A204.1 (cell line): Measurements from ENCODE around the gene AIF1.

Source experiments
- FAIRE-seq: peaks from 2 replicates; lab custom pipeline; 2012; peaks lifted over from hg19 to GRCh38; lab: Jason Lieb, UNC

The AIF1 gene

DNA sequence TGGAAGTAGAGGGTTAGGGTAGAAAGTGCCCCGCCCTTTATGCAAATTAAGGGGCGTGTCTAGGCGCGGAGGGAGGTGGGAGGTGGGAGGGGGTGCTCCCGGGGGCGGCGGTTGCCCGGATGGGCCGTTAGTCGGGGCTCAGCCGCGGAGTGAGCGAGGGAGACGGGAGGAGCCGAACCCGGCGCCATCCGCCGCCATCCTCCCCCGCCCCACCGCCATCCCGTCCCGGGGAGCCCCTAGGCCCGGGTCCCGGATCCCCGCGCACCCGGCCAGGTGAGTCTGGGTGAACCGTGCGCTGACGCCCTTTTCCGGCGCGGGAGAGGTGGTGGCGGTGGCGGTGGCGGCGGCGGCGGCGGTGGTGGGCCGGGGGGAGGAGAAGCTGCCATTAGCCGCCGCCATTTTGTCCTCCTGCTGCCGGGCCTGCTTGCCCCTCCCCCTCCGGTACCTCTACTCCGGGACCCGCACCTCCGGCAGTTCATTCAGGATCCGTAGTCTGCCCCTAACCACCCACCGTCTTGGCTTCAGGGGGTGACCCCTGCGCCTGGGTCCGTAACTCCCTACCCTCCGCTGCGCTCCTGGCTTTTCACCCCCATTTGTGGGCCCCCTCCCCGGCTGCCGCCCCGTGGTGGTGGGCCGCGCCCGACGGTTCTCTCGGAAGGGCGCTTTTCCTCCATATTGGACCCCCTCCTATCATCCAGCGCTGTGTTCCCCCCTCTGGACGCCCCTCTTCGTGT is 5.7 kb downstream of the AIF1 start, which contains the start of gene PRRC2A:
TSS of gene PRRC2A (plus strand) at position 130 of the 734 bp plus-strand sequence. CDS start 2,075 bp downstream, outside the sequence.
- FAIRE-seq, result no peak

DNA sequence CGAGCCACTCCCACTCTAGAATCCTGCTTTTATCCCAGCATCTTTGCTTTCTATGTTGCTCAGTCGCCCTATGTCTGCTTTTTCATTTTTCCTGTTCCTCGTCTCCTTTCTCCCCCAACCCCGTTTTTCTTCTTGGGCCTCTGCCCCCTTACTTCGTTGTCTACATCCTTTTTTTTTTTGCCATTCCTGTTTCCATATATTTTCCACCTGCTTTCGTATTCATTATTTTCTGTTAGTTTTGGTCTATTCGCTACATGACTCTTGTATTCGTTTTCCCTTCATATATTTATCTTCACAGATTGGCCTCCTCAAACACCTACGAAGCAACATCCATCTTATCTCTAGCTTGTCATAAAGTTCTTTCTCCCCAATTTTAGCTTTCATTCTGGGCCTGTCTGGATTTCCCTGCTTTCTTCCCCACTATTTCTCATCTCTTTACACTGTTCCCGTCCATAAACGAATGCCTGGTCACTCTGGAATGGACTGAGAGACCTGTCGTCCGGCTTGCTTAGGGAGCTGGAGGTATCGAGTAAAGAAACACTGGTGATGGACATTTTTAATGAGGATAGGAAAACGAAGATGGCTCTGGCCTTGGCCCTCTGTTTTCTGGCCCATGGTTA is 6.4 kb downstream of the AIF1 start:
- no peak for FAIRE-seq

DNA sequence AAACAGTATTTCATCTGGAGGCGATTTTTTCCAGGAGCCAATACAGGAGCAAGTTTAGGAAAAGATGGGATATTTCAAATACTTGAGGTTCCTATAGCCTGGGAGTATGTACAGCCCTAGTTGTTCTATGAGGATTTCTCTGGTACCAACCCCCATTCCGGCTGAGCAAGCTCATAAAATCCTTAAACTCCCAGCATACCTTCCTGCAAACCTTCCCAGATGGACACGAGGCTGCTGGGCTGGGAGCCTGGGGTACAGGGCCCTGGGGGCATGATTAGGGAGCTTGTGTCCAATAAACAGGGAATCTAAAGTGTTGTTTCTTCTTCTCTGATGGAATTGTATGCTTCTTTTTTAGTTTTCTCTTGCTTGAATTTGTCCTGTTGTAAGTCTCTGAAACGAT is 7.0 kb downstream of the AIF1 start:
- FAIRE-seq, result no peak

DNA sequence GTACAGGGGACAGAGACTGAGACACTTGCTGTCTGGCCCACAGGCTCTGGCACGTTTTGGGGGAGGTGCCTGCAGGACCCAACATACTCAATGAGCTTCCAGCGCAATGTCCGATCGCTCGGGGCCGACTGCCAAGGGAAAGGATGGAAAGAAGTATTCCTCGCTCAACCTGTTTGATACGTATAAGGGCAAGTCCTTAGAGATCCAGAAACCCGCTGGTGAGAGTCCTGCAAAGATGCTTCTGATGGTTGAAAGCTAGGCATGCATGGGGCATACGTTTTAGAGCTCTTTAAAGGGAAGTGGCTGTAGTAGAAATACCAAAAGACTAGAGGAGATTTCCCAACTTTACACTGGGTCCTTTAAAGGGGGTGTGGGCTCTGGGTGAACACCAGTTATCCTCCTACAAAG is 7.7 kb downstream of the AIF1 start:
- no peak for FAIRE-seq

DNA sequence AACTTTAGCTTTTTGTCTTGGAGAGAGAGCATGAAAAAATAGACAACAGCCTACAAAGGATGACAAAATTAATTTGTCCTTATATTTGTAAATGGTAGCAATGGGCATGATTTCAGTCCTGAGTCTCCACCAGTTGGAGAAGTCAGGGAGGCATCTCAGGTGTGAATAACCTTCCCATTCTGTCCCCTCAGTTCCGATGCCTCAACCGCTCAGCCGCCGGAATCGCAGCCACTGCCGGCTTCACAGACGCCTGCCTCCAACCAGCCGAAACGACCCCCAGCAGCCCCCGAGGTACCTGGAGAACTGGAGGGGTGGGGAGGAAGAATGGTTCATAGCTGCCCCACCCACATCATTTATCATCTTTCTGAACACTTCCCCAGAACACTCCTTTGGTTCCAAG is 9.0 kb downstream of the AIF1 start:
- no peak for FAIRE-seq

DNA sequence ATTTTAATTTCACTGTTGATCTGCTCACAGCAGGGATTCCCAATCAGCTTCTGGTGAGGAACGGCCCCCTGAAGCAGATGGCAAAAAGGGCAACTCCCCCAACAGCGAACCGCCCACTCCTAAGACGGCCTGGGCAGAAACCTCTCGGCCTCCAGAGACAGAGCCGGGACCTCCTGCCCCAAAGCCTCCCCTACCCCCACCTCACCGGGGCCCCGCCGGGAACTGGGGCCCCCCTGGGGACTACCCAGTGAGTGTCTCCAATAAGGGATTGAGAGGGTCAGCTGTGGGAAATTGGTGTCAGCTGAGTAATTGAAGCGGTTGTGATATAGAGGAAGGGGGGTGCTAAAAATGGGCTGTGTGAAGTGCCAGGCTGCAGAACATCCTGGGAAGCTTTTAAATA is 11.9 kb downstream of the AIF1 start:
- no peak for FAIRE-seq

DNA sequence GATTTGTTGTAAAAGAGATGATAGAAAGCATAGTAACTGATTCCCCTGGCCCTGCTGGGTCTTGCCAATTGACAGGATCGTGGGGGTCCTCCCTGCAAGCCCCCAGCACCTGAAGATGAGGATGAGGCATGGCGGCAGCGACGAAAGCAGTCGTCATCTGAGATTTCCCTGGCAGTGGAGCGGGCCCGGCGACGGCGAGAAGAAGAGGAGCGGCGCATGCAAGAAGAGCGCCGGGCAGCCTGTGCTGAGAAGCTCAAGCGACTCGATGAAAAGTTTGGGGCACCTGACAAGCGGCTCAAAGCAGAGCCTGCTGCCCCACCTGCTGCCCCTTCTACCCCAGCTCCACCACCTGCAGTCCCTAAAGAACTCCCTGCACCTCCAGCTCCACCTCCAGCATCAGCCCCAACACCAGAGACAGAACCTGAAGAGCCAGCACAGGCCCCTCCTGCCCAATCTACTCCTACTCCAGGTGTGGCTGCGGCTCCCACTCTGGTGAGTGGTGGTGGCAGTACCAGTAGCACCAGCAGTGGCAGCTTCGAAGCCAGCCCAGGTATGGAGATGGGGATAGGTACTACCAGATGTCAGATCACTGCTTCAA is 12.8 kb downstream of the AIF1 start:
- FAIRE-seq, result no peak

DNA sequence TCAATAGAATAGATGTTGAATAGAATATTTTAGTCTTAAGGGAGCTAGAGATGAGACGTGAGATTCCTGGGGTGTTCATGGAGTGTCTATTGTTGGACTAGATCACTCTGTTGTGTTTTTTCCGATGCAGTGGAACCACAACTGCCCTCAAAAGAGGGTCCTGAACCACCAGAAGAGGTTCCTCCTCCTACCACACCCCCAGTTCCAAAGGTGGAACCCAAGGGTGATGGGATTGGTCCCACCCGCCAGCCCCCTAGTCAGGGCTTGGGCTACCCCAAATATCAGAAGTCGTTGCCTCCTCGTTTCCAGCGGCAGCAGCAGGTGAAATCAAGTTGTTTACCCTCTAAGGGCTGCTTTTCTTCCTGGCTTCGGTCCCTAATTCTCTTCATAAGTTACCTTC is 14.0 kb downstream of the AIF1 start:
- FAIRE-seq, result no peak

DNA sequence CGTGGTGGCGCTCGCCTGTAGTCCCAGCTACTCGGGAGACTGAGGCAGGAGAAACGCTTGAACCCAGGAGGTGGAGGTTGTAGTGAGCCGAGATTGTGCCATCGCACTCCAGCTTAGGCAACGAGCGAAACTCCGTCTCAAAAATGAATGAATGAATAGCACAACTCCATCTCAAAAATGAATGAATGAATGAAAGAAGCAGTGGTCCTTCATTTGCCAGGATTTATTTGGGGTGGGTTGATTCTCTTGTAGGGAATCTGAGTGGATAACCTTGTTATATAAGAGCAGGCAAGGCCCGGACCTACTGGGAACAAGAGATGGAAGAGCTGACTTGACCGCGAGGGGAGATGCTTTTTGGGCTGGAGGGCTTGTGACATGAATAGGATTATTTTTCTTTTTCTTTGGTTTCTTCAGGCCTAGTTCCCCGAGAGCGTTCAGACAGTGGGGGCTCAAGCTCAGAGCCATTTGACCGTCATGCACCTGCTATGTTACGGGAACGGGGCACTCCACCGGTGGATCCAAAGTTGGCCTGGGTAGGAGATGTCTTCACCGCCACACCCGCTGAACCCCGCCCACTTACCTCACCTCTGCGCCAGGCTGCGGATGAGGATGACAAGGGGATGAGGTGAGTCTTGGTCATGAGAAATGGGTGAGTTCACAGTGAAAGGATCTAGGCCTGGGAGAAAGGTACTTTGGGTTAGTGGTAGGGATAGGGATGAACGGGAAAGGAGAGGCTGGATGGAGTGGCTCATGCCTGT is 15.3 kb downstream of the AIF1 start:
- no peak for FAIRE-seq

DNA sequence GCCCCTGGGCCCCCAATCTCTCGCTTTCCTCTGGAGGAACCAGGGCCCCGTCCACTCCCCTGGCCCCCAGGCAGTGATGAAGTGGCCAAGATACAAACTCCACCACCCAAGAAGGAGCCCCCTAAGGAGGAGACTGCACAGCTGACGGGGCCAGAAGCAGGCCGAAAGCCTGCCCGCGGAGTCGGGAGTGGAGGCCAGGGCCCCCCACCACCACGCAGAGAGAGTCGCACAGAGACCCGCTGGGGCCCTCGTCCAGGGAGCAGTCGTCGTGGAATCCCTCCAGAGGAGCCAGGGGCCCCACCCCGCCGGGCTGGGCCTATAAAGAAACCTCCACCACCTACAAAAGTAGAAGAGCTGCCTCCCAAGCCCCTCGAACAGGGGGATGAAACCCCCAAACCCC is 16.2 kb downstream of the AIF1 start:
- no peak for FAIRE-seq

DNA sequence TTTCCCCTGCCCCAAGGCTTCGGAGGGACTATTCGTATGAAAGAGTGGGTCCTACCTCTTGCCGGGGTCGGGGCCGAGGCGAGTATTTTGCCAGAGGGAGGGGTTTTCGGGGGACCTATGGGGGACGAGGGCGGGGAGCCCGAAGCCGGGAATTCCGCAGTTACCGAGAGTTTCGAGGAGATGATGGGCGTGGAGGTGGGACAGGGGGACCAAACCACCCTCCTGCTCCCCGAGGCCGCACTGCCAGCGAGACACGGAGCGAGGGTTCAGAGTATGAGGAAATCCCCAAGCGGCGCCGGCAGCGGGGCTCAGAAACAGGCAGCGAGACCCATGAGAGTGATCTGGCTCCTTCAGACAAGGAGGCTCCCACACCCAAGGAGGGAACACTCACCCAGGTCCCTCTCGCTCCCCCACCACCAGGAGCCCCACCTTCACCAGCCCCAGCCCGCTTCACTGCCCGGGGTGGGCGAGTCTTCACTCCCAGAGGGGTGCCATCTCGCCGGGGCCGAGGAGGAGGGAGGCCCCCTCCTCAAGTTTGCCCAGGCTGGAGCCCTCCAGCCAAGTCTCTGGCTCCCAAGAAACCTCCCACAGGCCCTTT is 16.7 kb downstream of the AIF1 start:
- no peak for FAIRE-seq

DNA sequence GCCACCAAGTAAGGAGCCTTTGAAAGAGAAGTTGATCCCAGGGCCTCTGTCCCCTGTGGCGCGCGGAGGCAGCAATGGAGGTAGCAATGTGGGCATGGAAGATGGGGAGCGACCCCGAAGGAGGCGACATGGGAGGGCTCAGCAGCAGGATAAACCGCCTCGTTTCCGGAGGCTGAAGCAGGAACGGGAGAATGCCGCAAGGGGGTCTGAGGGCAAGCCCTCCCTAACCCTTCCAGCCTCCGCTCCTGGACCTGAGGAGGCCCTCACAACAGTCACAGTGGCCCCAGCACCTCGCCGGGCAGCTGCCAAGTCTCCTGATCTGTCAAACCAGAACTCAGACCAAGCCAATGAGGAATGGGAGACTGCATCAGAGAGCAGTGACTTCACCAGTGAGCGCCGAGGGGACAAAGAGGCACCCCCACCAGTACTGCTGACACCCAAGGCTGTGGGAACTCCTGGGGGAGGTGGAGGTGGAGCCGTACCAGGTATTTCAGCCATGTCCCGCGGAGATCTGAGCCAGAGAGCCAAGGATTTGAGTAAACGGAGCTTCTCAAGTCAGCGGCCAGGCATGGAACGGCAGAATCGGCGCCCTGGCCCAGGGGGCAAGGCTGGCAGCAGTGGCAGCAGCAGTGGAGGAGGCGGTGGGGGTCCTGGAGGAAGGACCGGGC is 17.4 kb downstream of the AIF1 start:
- FAIRE-seq, result no peak

DNA sequence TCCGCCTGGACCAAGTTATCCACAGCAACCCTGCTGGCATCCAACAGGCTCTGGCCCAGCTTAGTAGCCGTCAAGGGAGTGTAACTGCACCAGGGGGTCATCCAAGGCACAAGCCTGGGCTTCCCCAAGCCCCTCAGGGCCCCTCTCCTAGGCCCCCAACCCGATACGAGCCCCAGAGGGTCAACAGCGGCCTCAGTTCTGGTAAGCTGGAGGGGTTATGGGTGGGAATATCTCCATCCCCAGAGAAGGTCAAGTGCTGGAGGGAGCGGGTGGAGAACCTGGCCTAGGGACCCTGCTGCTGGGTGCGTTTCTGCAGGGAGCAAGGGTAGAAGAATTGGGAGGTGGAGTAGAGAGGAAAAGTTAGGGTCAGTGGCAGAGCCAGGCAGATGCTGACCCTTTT is 18.4 kb downstream of the AIF1 start:
- FAIRE-seq, result no peak

DNA sequence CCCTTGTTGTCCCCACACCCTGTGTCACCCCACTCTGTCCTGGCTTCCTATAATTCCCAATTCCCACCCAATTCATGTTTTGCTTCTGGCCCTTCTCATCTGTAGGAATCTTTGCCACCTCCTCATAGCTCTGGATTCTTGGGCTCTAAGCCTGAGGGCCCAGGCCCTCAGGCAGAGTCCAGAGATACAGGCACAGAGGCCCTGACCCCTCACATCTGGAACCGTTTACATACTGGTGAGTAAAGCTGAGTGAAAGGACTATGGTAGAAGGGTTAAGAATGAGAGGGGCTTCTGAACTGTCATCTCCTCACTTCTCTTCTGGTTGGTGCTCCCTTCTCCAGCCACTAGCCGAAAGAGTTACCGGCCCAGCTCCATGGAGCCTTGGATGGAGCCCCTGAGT is 19.1 kb downstream of the AIF1 start:
- no peak for FAIRE-seq

DNA sequence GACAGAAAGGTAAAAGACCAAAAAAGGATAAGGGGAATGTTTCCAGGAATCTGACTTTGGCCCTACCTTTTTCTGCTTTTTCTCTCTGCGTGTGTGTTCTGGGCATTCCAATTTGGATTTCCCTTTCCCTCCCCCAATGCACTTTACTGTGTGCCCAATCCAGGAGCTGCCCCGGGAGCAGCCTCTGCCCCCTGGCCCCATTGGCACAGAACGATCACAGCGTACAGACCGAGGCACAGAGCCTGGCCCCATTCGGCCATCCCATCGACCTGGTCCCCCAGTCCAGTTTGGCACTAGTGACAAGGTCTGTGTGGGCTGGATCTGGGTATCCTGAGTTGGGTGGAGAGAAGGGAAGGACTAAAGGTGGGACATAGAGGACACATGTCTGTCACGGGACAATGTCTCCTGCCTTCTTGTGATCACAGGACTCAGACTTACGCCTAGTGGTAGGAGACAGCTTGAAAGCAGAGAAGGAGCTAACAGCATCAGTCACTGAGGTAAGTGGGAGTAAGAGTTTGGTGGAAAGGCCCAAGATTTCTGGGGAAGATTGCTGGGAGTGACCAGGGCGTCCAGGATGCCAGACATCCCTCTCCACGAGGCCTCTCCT is 20.0 kb downstream of the AIF1 start:
- no peak for FAIRE-seq

DNA sequence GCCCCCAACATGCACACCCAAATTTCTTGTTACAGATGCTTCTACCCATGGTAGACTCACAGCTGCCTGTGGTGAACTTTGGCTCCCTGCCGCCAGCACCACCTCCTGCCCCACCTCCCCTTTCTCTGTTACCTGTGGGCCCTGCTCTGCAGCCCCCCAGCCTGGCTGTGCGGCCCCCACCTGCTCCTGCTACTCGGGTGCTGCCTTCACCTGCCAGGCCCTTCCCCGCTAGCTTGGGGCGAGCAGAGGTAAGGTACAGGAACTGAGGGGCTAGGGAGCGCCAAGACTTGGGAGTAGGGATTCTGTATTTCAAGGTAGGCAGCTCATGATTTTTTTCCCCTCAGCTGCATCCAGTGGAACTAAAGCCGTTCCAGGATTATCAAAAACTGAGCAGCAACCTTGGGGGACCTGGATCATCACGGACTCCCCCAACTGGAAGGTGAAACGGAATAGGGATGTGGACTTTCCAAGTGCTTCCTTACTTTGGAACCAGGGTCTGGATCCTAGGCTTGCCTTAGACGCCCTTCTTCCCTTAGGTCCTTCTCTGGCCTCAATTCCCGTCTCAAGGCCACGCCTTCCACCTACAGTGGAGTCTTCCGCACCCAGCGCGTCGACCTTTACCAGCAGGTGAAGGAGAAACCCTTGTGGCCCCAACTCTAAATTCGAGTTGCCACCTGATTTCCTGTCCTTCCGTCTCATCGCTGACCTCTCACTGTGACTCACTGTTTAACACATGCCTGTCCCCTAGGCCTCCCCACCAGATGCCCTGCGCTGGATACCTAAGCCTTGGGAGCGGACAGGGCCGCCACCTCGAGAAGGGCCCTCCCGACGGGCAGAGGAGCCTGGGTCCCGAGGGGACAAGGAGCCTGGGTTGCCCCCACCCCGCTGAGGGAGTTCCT is 21.9 kb downstream of the AIF1 start:
- no peak for FAIRE-seq

DNA sequence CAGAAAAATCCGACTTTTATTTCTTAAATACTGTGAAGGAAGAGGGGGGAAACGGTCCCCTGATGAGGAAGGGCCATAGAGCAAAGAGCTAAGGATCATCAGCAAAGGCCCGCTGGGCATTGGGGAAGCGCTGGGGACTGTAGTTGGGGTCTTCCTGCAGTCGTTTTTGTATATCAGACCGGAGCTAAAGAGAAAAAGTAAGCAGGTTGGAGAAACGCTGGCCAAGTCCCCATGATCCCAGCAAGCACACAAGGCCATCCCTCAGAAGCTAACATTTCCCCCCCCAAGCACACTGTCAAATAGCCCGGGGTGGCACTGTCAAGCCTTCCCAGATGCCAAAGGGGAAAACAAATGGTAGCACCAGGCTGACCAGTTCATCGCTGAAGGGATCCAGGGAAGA is 24.0 kb downstream of the AIF1 start:
- no peak for FAIRE-seq

DNA sequence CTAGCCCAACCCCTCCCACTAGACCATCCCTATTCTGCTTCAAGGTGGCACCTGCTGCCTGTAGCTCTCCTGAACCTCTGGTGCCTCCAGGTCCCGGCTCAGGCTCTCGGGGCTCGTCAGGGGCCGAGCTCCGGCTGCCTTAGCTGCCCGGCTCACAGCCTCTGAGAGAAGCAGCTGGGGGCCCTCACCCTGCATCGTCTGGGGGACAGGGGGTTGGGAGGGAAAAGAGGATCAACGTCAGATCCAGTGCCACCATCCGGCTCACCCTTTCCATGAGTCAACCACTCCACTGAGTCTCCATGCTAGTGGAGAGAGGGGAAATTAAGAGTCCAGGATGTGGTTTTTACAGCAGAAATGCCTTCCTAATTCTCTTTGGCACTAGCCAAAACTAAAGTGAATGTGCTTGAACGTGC is 24.4 kb downstream of the AIF1 start:
- FAIRE-seq, result no peak

DNA sequence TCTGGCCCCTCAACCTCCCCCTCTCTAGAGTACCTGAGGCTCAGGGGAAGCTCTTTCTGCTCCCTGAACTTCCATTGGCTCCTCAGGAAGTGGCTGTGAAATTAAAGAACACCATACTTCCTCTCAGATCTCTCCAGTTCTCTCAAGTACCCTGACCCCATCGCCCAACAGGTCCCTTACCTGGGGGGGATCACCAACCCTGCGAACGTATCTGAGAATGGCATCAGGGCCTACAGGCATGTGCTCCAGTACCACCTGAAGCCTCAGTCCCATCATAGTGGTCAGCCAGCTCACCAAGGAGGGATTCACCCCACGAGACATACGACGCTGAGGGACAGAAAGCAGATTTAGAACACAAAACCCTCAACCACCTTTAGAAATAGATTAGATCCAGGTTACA is 25.6 kb downstream of the AIF1 start:
- FAIRE-seq, result no peak

DNA sequence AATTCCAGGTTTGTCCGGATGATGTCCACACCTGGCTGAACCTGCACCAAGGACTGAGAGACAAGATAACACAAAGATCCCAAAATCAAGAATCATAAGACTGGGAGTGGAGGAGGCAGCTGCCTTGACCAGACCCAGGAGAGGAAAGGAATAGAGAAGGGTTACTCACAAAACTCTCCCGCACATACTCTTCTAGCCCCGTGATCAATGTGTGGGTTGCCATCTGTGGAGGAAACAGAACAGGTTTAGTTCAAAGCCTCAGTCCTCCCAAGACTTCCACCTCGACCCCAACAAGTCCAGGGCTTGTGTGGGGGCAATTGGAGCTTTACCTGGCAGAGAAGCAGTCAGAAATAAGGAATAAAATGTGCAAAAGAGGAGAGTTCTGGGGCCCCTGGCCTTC is 26.3 kb downstream of the AIF1 start:
- FAIRE-seq, result no peak
